ENCODE data around the gene ARHGAP27. TPM values are rescaled to one million over a fixed set of nuclear protein-coding genes. Genes with fewer than 3 reads are reported as not detected.

ARHGAP27 gene
- polyA plus RNA-seq, 1 donor (not counting 4 experiments of a cell fraction or from before 2014, with no cell fraction given): 14.4 TPM

- Histone ChIP-seq H3K79me2 (ENCODE audit: control insufficient read depth, insufficient read depth, low read length) (no peaks in the 10 kb centered on the region), H3K9me1 (ENCODE audit: control insufficient read depth, extremely low read depth, insufficient read depth, low read length) (peaks cover 5% of the 10 kb centered on the region), H3K9ac (ENCODE audit: control insufficient read depth, extremely low read depth, insufficient read depth, low read length) (peak overlapping the region; percentile 48), H3K27me3 (ENCODE audit: control insufficient read depth, extremely low read depth, insufficient read depth, low read length) (no peaks in the 10 kb centered on the region), H3K36me3 (ENCODE audit: control insufficient read depth in 2 of 2, extremely low read depth in 1 of 2, insufficient read depth in 2 of 2, low read length in 2 of 2) (peaks cover 8 to 14% of the 10 kb centered on the region in 2 experiments), H3K9me3 (ENCODE audit: control insufficient read depth, low read depth, low read length) (no peaks in the 10 kb centered on the region), H4K20me1 (ENCODE audit: control insufficient read depth, extremely low read depth, insufficient read depth, low read length) (no peaks in the 10 kb centered on the region), H3K4me1 (ENCODE audit: control insufficient read depth, extremely low read depth, insufficient read depth, low read length) (peaks cover 28% of the 10 kb centered on the region), H3K4me2 (ENCODE audit: control insufficient read depth, extremely low read depth, insufficient read depth, low read depth, low read length) (peak overlapping the region; percentile 48), H3K4me3 (ENCODE audit: control insufficient read depth in 2 of 3, extremely low read depth in 1 of 3, insufficient read depth in 2 of 3, low read depth in 1 of 3, low read length in 3 of 3) (no peak overlapping the region), H2AFZ (ENCODE audit: control insufficient read depth, low read length) (no peak overlapping the region), H3K27ac (ENCODE audit: control insufficient read depth, insufficient read depth, low read length) (peak overlapping the region; percentile 59)
- DNase-seq (ENCODE audit: low read depth, low spot score): no peak
- dilution Hi-C loops (cut with MboI; ENCODE audit: extremely low pct_ligation_motif_present, low sequenced_read_pairs): no loop called here
- FAIRE-seq: peak; percentile 60
- TF ChIP-seq, protein P1, sequence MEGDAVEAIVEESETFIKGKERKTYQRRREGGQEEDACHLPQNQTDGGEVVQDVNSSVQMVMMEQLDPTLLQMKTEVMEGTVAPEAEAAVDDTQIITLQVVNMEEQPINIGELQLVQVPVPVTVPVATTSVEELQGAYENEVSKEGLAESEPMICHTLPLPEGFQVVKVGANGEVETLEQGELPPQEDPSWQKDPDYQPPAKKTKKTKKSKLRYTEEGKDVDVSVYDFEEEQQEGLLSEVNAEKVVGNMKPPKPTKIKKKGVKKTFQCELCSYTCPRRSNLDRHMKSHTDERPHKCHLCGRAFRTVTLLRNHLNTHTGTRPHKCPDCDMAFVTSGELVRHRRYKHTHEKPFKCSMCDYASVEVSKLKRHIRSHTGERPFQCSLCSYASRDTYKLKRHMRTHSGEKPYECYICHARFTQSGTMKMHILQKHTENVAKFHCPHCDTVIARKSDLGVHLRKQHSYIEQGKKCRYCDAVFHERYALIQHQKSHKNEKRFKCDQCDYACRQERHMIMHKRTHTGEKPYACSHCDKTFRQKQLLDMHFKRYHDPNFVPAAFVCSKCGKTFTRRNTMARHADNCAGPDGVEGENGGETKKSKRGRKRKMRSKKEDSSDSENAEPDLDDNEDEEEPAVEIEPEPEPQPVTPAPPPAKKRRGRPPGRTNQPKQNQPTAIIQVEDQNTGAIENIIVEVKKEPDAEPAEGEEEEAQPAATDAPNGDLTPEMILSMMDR (optimal IDR thresholded peaks at IDR 0.05 in 1 of 3, IDR thresholded peaks at IDR 0.05 in 1 of 3, conservative IDR thresholded peaks at IDR 0.05 in 1 of 3; ENCODE audit: extremely low read depth in 1 of 3, insufficient read depth in 2 of 3, low read length in 3 of 3): no peak
Measured at GRCh38 chr17:45440161-45440778, 7.6 kb upstream of the ARHGAP27 start.

- peak overlapping the region; percentile 59 for H3K27ac ChIP-seq (ENCODE audit: control insufficient read depth, insufficient read depth, low read length)
- peak overlapping the region; percentile 28 for H3K9ac ChIP-seq (ENCODE audit: control insufficient read depth, extremely low read depth, insufficient read depth, low read length)
Measured at GRCh38 chr17:45438931-45439610, 6.4 kb upstream of the ARHGAP27 start.

More at GRCh38 chr17:45438931-45439610, 6.4 kb upstream of the ARHGAP27 start:
- FAIRE-seq: peak; percentile 46
- no peak overlapping the region for H2AFZ ChIP-seq (ENCODE audit: control insufficient read depth, low read length)
- peak overlapping the region; percentile 48 for H3K4me2 ChIP-seq (ENCODE audit: control insufficient read depth, extremely low read depth, insufficient read depth, low read depth, low read length)
- no peaks in the 10 kb centered on the region for H3K79me2 ChIP-seq (ENCODE audit: control insufficient read depth, insufficient read depth, low read length)
- no peak for DNase-seq (ENCODE audit: low read depth, low spot score)
- TF ChIP-seq EZH2 (IDR thresholded peaks at IDR 0.05; ENCODE audit: low read length): no peak
- TF ChIP-seq, protein P1 (optimal IDR thresholded peaks at IDR 0.05 in 1 of 3, IDR thresholded peaks at IDR 0.05 in 1 of 3, conservative IDR thresholded peaks at IDR 0.05 in 1 of 3; ENCODE audit: extremely low read depth in 1 of 3, insufficient read depth in 2 of 3, low read length in 3 of 3): peak in 2 of 3 experiments; percentile 1 to 13
- dilution Hi-C loops (cut with MboI; ENCODE audit: extremely low pct_ligation_motif_present, low sequenced_read_pairs): no loop called here
- no peak overlapping the region for H3K4me3 ChIP-seq (ENCODE audit: control insufficient read depth in 2 of 3, extremely low read depth in 1 of 3, insufficient read depth in 2 of 3, low read depth in 1 of 3, low read length in 3 of 3)
- no peaks in the 10 kb centered on the region for H4K20me1 ChIP-seq (ENCODE audit: control insufficient read depth, extremely low read depth, insufficient read depth, low read length)
- peaks cover 26% of the 10 kb centered on the region for H3K4me1 ChIP-seq (ENCODE audit: control insufficient read depth, extremely low read depth, insufficient read depth, low read length)
- no peaks in the 10 kb centered on the region for H3K27me3 ChIP-seq (ENCODE audit: control insufficient read depth, extremely low read depth, insufficient read depth, low read length)
- no peaks in the 10 kb centered on the region for H3K9me3 ChIP-seq (ENCODE audit: control insufficient read depth, low read depth, low read length)
- H3K36me3 ChIP-seq (ENCODE audit: control insufficient read depth in 2 of 2, extremely low read depth in 1 of 2, insufficient read depth in 2 of 2, low read length in 2 of 2): peaks cover 4 to 13% of the 10 kb centered on the region in 2 experiments
- peaks cover 5% of the 10 kb centered on the region for H3K9me1 ChIP-seq (ENCODE audit: control insufficient read depth, extremely low read depth, insufficient read depth, low read length)
